Measurements from ENCODE around the gene BAAT. TPM values are rescaled to one million over a fixed set of nuclear protein-coding genes. Genes with fewer than 3 reads are reported as not detected.

Gene BAAT
- total RNA-seq, 1 donor from 2014 or later: 0.07 TPM

GRCh38 chr9:101417977-101418376, 33.2 kb upstream of the BAAT start:
- Mint-ChIP-seq H3K4me1 (no peaks in the 10 kb centered on the region), H3K27me3 (ENCODE audit: low read depth) (no peaks in the 10 kb centered on the region), H3K27ac (no peak overlapping the region), H3K4me3 (no peak overlapping the region), H3K9me3 (peaks cover 34% of the 10 kb centered on the region), H3K36me3 (peaks cover 25% of the 10 kb centered on the region)
- DNase-seq (ENCODE audit: low spot score in 2 of 2, unreplicated experiment in 2 of 2): no peak
- no peak for TF ChIP-seq CTCF (IDR thresholded peaks at IDR 0.05; ENCODE audit: unreplicated experiment)

GRCh38 chr9:101417389-101417788, 32.6 kb upstream of the BAAT start:
- no peaks in the 10 kb centered on the region for H3K4me1 Mint-ChIP-seq
- TF ChIP-seq CTCF (IDR thresholded peaks at IDR 0.05; ENCODE audit: unreplicated experiment): no peak
- H3K36me3 Mint-ChIP-seq: peaks cover 30% of the 10 kb centered on the region
- H3K27ac Mint-ChIP-seq: no peak overlapping the region
- no peaks in the 10 kb centered on the region for H3K27me3 Mint-ChIP-seq (ENCODE audit: low read depth)
- no peak overlapping the region for H3K4me3 Mint-ChIP-seq
- peaks cover 39% of the 10 kb centered on the region for H3K9me3 Mint-ChIP-seq
- DNase-seq (ENCODE audit: low spot score in 2 of 2, unreplicated experiment in 2 of 2): no peak

DNA sequence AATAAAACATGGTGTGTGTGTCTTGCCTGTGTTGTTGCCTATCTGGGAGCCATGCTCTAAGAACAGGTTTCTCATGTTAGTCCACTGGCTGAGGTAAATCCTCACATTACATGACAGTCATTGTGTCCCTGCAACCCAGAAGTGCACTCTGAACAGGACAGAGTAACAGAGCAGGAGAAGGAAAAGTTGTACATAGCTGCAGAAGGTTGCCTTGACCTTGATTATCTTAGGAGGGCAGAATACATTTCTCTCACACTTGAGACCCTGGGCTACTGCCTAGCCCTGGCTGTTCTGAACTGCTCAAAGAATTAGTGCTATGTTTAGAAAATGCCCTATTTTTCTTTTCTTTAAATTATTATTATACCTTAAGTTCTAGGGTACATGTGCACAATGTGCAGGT, 30.8 kb upstream of the BAAT start:
- Mint-ChIP-seq H3K4me1 (no peaks in the 10 kb centered on the region), H3K4me3 (no peak overlapping the region), H3K36me3 (peaks cover 42% of the 10 kb centered on the region), H3K9me3 (peaks cover 49% of the 10 kb centered on the region), H3K27ac (no peak overlapping the region), H3K27me3 (ENCODE audit: low read depth) (no peaks in the 10 kb centered on the region)
- DNase-seq (ENCODE audit: low spot score in 2 of 2, unreplicated experiment in 2 of 2): no peak
- TF ChIP-seq CTCF (IDR thresholded peaks at IDR 0.05; ENCODE audit: unreplicated experiment): no peak

DNA sequence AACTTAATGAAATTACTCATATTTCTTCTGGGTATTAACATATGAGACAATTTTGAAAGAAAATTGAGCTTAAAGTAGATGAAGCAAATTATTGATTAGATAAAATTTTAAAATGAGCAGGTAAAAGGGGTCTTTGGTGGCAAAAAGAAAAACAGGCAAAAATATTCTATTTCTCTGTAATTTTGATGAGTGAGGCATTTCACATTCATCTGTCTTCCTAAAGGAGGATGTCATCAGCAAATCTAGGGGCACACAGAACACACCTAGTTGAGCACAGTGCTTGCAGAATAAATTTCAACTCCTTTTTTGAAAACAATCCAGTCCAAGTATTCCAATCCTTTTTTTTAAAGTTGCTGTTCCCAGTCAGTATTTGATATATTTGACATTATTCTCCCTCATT, 30.0 kb upstream of the BAAT start:
- H3K4me1 Mint-ChIP-seq: no peaks in the 10 kb centered on the region
- H3K9me3 Mint-ChIP-seq: peaks cover 54% of the 10 kb centered on the region
- no peak overlapping the region for H3K4me3 Mint-ChIP-seq
- peaks cover 46% of the 10 kb centered on the region for H3K36me3 Mint-ChIP-seq
- H3K27me3 Mint-ChIP-seq (ENCODE audit: low read depth): no peaks in the 10 kb centered on the region
- no peak for DNase-seq (ENCODE audit: low spot score in 2 of 2, unreplicated experiment in 2 of 2)
- TF ChIP-seq CTCF (IDR thresholded peaks at IDR 0.05; ENCODE audit: unreplicated experiment): no peak
- no peak overlapping the region for H3K27ac Mint-ChIP-seq

DNA sequence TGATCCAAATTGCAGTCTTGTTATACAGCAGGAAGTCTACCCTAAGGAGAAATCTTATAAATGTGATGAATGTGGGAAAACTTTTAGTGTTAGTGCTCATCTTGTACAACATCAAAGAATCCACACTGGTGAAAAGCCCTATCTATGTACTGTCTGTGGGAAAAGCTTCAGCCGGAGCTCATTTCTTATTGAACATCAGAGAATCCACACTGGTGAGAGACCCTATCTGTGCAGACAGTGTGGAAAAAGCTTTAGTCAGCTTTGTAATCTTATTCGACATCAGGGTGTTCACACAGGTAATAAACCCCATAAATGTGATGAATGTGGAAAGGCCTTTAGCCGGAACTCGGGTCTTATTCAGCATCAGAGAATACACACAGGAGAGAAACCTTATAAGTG, 24.3 kb upstream of the BAAT start:
- Mint-ChIP-seq H3K27ac (no peak overlapping the region), H3K4me1 (no peaks in the 10 kb centered on the region), H3K36me3 (peaks cover 82% of the 10 kb centered on the region), H3K27me3 (ENCODE audit: low read depth) (no peaks in the 10 kb centered on the region), H3K4me3 (no peak overlapping the region), H3K9me3 (peaks cover 83% of the 10 kb centered on the region)
- TF ChIP-seq CTCF (IDR thresholded peaks at IDR 0.05; ENCODE audit: unreplicated experiment): no peak
- no peak for DNase-seq (ENCODE audit: low spot score in 2 of 2, unreplicated experiment in 2 of 2)
